Measurements from ENCODE around the gene SYTL4.

Gene SYTL4

DNA sequence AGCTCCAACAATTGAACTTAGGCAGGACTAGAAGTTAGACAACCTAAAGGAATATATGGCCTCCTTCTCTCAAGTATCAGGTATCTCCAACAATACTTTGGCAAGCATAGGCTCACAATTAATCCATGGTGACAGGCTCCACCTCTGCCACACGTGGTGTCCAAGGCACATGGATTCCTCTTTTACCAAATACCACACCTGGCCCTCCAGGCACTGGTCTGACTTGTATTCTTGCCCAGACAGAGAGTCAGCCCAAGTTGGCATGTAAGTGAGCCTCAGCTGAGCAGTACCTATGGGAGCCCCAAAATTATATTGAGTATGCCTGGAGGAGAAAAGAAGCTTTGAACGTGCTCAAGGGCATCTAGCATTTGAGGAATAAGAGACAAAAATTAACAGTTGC, 68.3 kb downstream of the SYTL4 start:
- Histone ChIP-seq H3K4me1 (ENCODE audit: control insufficient read depth in 1 of 2, insufficient read depth in 1 of 2, low read depth in 1 of 2, low read length in 1 of 2) (no peaks in the 10 kb centered on the region), H3K36me3 (no peaks in the 10 kb centered on the region), H3K4me3 (ENCODE audit: low read depth in 1 of 2, low read length in 1 of 2) (no peak overlapping the region), H3K27me3 (no peaks in the 10 kb centered on the region), H3K27ac (no peak overlapping the region), H3K9me3 (no peaks in the 10 kb centered on the region)
- TF ChIP-seq, protein P1, sequence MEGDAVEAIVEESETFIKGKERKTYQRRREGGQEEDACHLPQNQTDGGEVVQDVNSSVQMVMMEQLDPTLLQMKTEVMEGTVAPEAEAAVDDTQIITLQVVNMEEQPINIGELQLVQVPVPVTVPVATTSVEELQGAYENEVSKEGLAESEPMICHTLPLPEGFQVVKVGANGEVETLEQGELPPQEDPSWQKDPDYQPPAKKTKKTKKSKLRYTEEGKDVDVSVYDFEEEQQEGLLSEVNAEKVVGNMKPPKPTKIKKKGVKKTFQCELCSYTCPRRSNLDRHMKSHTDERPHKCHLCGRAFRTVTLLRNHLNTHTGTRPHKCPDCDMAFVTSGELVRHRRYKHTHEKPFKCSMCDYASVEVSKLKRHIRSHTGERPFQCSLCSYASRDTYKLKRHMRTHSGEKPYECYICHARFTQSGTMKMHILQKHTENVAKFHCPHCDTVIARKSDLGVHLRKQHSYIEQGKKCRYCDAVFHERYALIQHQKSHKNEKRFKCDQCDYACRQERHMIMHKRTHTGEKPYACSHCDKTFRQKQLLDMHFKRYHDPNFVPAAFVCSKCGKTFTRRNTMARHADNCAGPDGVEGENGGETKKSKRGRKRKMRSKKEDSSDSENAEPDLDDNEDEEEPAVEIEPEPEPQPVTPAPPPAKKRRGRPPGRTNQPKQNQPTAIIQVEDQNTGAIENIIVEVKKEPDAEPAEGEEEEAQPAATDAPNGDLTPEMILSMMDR (IDR thresholded peaks at IDR 0.05) = no peak

DNA sequence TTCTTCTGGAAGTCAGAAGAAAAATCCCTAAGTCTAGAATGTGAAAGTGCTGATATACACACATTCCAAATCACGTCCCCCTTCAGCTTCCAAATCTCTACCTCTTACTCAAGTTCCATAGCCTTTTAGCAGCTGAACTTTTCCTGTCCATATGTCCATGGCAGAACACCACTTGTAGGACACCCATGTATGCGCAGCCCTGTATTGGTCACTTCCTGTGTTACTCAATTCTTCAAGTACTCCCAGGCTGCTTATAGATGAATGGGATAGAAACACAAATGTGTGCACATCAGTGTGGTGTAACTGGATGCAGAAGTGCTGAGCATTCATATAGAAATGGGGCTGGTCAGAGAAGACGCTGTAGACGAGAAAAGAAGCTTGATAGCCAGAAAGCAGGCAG, 69.1 kb downstream of the SYTL4 start:
- no peaks in the 10 kb centered on the region for H3K36me3 ChIP-seq
- no peaks in the 10 kb centered on the region for H3K4me1 ChIP-seq (ENCODE audit: control insufficient read depth in 1 of 2, insufficient read depth in 1 of 2, low read depth in 1 of 2, low read length in 1 of 2)
- TF ChIP-seq, protein P1 (IDR thresholded peaks at IDR 0.05) = no peak

DNA sequence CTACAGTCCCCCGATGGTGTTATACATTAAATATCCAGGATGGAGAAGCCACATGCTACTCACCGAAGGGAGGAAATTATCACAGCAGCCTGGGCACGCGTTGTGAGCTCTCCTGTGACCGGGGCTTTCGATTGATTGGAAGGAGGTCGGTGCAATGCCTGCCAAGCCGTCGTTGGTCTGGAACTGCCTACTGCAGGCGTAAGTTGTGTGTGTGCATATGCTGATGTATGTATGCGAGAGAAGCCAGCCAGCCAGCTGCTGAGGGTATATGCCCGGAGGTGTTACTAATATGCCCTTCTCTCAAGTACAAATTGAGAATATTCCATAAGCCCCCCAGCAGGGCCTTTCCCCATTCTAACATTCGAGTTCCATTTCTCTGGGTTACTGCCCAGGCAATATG, 69.8 kb downstream of the SYTL4 start:
- Histone ChIP-seq H3K9me3 (no peaks in the 10 kb centered on the region), H3K4me1 (ENCODE audit: control insufficient read depth in 1 of 2, insufficient read depth in 1 of 2, low read depth in 1 of 2, low read length in 1 of 2) (no peaks in the 10 kb centered on the region), H3K27ac (no peak overlapping the region), H3K4me3 (ENCODE audit: low read depth in 1 of 2, low read length in 1 of 2) (no peak overlapping the region), H3K36me3 (no peaks in the 10 kb centered on the region), H3K27me3 (no peaks in the 10 kb centered on the region)
- TF ChIP-seq, protein P1 (IDR thresholded peaks at IDR 0.05) = no peak

More for the DNA sequence above, 69.1 kb downstream of the SYTL4 start:
- no peak overlapping the region for H3K4me3 ChIP-seq (ENCODE audit: low read depth in 1 of 2, low read length in 1 of 2)
- no peaks in the 10 kb centered on the region for H3K27me3 ChIP-seq
- H3K27ac ChIP-seq = no peak overlapping the region
- no peaks in the 10 kb centered on the region for H3K9me3 ChIP-seq

DNA sequence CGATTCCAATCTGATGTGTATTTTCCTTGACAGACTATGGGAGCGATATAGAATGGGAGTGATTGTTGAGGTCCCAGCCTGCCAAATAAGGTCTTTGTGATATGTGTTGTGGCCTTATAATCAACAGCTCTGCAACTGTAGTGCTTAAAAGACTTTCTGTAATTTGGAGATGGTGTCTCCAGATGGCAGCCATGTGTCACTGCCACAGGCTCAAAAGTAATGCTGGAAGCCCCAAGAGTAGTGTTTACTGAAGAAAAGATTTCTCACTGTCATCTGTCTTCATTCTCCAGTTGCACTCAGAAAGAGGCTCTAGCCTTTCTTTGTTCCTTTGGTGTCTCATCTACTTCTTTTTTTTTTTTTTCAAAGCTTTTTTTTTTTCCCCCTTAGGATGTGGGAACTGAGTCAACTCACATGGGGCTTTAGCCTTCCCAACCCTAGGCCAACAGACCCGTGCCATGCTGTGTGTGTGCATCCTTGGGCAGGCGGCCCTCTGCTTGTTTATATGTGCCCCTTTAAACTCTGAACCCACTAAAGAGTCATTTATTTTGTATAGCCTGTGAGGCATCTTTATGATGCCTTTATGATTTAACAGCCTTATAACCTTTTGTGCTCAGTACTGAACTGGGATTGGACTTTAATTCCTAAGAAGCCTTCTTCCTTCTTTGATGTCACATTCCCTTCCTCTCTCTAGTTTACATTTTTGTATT, 72.3 kb downstream of the SYTL4 start:
- Histone ChIP-seq H3K9me3 (no peaks in the 10 kb centered on the region), H3K27me3 (no peaks in the 10 kb centered on the region), H3K4me3 (ENCODE audit: low read depth in 1 of 2, low read length in 1 of 2) (no peak overlapping the region), H3K27ac (no peak overlapping the region), H3K4me1 (ENCODE audit: control insufficient read depth in 1 of 2, insufficient read depth in 1 of 2, low read depth in 1 of 2, low read length in 1 of 2) (no peaks in the 10 kb centered on the region), H3K36me3 (no peaks in the 10 kb centered on the region)
- TF ChIP-seq, protein P1 (IDR thresholded peaks at IDR 0.05) = no peak

DNA sequence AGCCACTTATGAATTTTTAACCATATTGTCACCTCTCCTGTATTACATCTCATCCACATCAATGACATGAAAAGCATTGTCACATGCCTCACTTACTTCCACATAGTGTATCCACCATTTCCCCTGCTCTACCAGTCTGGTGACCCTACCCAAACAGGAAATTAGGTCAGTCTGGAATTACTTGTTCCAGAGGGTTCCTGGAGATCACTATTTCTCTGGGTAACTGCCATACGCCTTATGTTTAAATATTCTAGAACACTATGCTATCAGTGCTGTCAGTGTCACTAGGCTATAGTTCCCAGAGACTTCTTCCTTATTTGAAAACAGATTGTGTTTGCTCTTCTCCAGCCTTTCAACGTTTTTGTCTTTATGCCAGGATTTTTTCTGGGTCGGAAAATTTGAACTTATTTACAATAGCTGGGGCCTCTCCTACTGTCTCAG, 73.0 kb downstream of the SYTL4 start:
- H3K4me1 ChIP-seq (ENCODE audit: control insufficient read depth in 1 of 2, insufficient read depth in 1 of 2, low read depth in 1 of 2, low read length in 1 of 2) = no peaks in the 10 kb centered on the region
- no peaks in the 10 kb centered on the region for H3K27me3 ChIP-seq
- H3K27ac ChIP-seq = no peak overlapping the region
- no peaks in the 10 kb centered on the region for H3K9me3 ChIP-seq
- no peak overlapping the region for H3K4me3 ChIP-seq (ENCODE audit: low read depth in 1 of 2, low read length in 1 of 2)
- no peaks in the 10 kb centered on the region for H3K36me3 ChIP-seq
- TF ChIP-seq, protein P1 (IDR thresholded peaks at IDR 0.05) = no peak
